Loucy (cell line): ENCODE data around the gene EVA1B.

Experiments used
- CTCF ChIP-seq: fragments of 200-600 bp; sonication (generic); conservative IDR thresholded peaks from 2 replicates; pipeline ENCODE4 v1.5.1; 2014; ENCODE audit warnings: mild to moderate bottlenecking, antibody characterized with exemption, low read length
- EZH2phosphoT487 ChIP-seq: fragments of 200-600 bp; IDR thresholded peaks from 2 replicates; pipeline ENCODE4 v1.6.1; 2018; ENCODE audit warnings: antibody characterized with exemption, mild to moderate bottlenecking, moderate library complexity, borderline replicate concordance

- TF ChIP-seq CTCF: peak; percentile 86
- no peak for TF ChIP-seq EZH2phosphoT487
Measured at GRCh38 chr1:36369061-36369861, 45.8 kb upstream of the EVA1B start.
